Measurements from ENCODE around the gene CD6. TPM values are rescaled to one million over a fixed set of nuclear protein-coding genes. Genes with fewer than 3 reads are reported as not detected.
A peak's percentile ranks its signal among the peaks of the same experiment; 100 is the strongest.

CD6 gene
- polyA plus RNA-seq, 2 of the 4 experiments (the other 2 are of a cell fraction), result 0.06 TPM

DNA sequence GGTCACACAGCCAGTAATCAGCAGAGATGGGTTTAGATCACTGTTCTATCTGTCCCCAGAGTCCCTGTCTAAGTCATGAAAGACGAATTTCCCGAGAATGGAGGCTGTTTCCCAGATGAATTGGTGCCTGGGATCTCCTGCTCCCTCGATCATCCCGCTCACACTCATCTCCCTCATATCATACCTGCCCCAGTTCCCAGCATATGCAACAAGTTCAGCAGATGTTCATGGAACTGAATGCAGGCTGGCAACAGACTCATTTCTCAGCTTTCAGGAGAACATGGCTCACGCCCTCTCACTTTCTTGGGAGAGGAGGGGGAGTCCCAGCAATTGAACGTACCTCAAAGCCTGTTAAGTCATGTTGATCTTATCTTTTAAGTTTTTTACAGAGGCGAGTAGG lies 22.1 kb downstream of the CD6 start:
- ChIA-PET POLR2A (interaction anchor here (1.4 kb wide), 1 partner anchor 11 kb away, joined by 3 read pairs; no protein-coding TSS in a partner anchor), CTCF (interaction anchor here (2.3 kb wide), 1 partner anchor 195 kb away, joined by 6 read pairs; no protein-coding TSS in a partner anchor)
- no peak overlapping the region for H3K4me3 ChIP-seq
- no peak for FAIRE-seq
- TF ChIP-seq, protein P1, sequence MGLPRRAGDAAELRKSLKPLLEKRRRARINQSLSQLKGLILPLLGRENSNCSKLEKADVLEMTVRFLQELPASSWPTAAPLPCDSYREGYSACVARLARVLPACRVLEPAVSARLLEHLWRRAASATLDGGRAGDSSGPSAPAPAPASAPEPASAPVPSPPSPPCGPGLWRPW (IDR thresholded peaks at IDR 0.05), result no peak
- TF ChIP-seq, protein P2, sequence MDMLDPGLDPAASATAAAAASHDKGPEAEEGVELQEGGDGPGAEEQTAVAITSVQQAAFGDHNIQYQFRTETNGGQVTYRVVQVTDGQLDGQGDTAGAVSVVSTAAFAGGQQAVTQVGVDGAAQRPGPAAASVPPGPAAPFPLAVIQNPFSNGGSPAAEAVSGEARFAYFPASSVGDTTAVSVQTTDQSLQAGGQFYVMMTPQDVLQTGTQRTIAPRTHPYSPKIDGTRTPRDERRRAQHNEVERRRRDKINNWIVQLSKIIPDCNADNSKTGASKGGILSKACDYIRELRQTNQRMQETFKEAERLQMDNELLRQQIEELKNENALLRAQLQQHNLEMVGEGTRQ (IDR thresholded peaks at IDR 0.05), result no peak
- TF ChIP-seq MAZ (IDR thresholded peaks at IDR 0.05; ENCODE audit: borderline replicate concordance, low read depth, low read length) (no peak), POLR2AphosphoS2 (conservative IDR thresholded peaks at IDR 0.05; ENCODE audit: low read length) (no peak), NR3C1 (IDR thresholded peaks at IDR 0.05) (no peak), HDAC2 (IDR thresholded peaks at IDR 0.05) (no peak), CHD4 (IDR thresholded peaks at IDR 0.05; ENCODE audit: borderline replicate concordance) (no peak), KDM1A (IDR thresholded peaks at IDR 0.05; ENCODE audit: low read depth) (no peak), ZSCAN20 (CRISPR knock-in tag; IDR thresholded peaks at IDR 0.05) (no peak), CHD2 (IDR thresholded peaks at IDR 0.05; ENCODE audit: low read length, partially characterized antibody) (no peak), RNF2 (IDR thresholded peaks at IDR 0.05; ENCODE audit: borderline replicate concordance, low read depth) (no peak)
- TF ChIP-seq, protein P3, sequence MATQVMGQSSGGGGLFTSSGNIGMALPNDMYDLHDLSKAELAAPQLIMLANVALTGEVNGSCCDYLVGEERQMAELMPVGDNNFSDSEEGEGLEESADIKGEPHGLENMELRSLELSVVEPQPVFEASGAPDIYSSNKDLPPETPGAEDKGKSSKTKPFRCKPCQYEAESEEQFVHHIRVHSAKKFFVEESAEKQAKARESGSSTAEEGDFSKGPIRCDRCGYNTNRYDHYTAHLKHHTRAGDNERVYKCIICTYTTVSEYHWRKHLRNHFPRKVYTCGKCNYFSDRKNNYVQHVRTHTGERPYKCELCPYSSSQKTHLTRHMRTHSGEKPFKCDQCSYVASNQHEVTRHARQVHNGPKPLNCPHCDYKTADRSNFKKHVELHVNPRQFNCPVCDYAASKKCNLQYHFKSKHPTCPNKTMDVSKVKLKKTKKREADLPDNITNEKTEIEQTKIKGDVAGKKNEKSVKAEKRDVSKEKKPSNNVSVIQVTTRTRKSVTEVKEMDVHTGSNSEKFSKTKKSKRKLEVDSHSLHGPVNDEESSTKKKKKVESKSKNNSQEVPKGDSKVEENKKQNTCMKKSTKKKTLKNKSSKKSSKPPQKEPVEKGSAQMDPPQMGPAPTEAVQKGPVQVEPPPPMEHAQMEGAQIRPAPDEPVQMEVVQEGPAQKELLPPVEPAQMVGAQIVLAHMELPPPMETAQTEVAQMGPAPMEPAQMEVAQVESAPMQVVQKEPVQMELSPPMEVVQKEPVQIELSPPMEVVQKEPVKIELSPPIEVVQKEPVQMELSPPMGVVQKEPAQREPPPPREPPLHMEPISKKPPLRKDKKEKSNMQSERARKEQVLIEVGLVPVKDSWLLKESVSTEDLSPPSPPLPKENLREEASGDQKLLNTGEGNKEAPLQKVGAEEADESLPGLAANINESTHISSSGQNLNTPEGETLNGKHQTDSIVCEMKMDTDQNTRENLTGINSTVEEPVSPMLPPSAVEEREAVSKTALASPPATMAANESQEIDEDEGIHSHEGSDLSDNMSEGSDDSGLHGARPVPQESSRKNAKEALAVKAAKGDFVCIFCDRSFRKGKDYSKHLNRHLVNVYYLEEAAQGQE (IDR thresholded peaks at IDR 0.05), result no peak
- TF ChIP-seq, protein P4, sequence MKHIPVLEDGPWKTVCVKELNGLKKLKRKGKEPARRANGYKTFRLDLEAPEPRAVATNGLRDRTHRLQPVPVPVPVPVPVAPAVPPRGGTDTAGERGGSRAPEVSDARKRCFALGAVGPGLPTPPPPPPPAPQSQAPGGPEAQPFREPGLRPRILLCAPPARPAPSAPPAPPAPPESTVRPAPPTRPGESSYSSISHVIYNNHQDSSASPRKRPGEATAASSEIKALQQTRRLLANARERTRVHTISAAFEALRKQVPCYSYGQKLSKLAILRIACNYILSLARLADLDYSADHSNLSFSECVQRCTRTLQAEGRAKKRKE (CRISPR knock-in tag; IDR thresholded peaks at IDR 0.05; ENCODE audit: low read depth), result no peak
- TF ChIP-seq, protein P5, sequence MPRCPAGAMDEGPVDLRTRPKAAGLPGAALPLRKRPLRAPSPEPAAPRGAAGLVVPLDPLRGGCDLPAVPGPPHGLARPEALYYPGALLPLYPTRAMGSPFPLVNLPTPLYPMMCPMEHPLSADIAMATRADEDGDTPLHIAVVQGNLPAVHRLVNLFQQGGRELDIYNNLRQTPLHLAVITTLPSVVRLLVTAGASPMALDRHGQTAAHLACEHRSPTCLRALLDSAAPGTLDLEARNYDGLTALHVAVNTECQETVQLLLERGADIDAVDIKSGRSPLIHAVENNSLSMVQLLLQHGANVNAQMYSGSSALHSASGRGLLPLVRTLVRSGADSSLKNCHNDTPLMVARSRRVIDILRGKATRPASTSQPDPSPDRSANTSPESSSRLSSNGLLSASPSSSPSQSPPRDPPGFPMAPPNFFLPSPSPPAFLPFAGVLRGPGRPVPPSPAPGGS (IDR thresholded peaks at IDR 0.05), result no peak
- no peaks in the 10 kb centered on the region for H3K9me3 ChIP-seq
- DNase-seq (ENCODE audit: low read depth in 1 of 2, low spot score in 1 of 2), result no peak
- peak in 1 of 2 experiments; percentile 33; a peak in 3 of 6 replicates for ATAC-seq
- no peak overlapping the region for H3K27ac ChIP-seq
- H3K4me1 ChIP-seq, result peaks cover 11% of the 10 kb centered on the region
- WGBS (ENCODE audit: missing lambda C conversion rate), result 33% methylated on average over 7 of the region's 7 CpGs
- no peak overlapping the region for H3K4me2 ChIP-seq

DNA sequence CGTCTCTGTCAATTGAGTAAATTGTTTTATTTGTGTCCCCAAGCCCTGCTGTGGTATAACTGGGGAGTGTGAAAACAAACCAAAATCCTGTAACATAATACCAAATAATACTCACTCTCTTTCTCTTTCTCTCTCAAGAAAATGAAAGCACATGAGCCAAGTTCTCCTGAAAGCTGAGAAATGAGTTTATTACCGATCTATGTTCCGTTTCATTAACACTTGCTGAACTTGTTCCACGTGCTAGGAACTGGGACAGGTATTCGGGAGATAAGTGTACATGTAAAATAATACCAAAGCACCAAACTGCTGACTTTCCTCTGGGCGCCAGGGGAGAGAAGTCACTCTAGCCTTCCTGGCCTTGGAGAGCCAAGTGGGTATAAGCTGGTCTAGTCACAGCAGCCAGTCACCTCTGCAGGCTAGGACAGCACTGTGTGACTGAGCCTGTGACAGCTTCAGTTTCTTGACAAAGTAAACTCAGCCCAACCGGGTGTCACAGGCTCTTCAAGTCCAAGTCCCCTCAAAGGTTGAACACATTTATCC lies 23.1 kb downstream of the CD6 start:
- no peak overlapping the region for H3K4me3 ChIP-seq
- H3K4me1 ChIP-seq, result peaks cover 11% of the 10 kb centered on the region
- DNase-seq (ENCODE audit: low read depth in 1 of 2, low spot score in 1 of 2) (no peak), FAIRE-seq (no peak), ATAC-seq (peak; percentile 23 to 32; a peak in 2 of 6 replicates)
- CTCF ChIA-PET, result interaction anchor here (0.7 kb wide), 1 partner anchor 29 kb away, joined by 3 read pairs; no protein-coding TSS in a partner anchor
- no peak for TF ChIP-seq ESRRA (IDR thresholded peaks at IDR 0.05; ENCODE audit: borderline replicate concordance, low read length)
- no peak overlapping the region for H3K27ac ChIP-seq
- 62% methylated on average over 7 of the region's 7 CpGs for WGBS (ENCODE audit: missing lambda C conversion rate)
- POLR2A ChIA-PET, result interaction anchor here (1.4 kb wide), 1 partner anchor 10 kb away, joined by 3 read pairs; no protein-coding TSS in a partner anchor
- H3K9me3 ChIP-seq, result no peaks in the 10 kb centered on the region
- no peak overlapping the region for H3K4me2 ChIP-seq
